HG02943 (cell line): ENCODE results near the gene SFMBT2.

ENCODE experiments used
- ATAC-seq: cut with Tn5 transposase; IDR thresholded peaks from one replicate; pipeline ENCODE4 v1.9.1; 2021; ENCODE audit warnings: mild to moderate bottlenecking, low read depth, moderate library complexity; ENCODE audit not compliant: unreplicated experiment

SFMBT2 gene

DNA sequence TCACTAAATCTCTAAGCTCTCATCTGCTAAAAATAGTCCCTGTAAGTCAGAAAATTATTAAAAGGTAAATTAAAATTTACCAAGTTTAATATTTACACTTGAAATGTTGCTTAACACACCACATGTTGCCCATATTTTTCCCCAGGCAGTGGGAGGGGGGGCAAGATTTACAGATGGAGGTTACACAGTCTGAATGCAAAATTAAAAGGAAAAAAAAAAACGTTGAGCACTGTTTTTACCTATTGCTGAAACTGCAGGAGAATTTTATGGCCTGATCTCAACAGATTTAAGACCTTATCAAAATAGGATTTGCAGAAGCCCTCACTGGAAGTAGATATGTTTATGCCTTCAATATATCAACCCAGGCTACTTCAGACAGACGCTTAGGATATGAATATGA is 133.4 kb downstream of the SFMBT2 start:
- no peak for ATAC-seq

DNA sequence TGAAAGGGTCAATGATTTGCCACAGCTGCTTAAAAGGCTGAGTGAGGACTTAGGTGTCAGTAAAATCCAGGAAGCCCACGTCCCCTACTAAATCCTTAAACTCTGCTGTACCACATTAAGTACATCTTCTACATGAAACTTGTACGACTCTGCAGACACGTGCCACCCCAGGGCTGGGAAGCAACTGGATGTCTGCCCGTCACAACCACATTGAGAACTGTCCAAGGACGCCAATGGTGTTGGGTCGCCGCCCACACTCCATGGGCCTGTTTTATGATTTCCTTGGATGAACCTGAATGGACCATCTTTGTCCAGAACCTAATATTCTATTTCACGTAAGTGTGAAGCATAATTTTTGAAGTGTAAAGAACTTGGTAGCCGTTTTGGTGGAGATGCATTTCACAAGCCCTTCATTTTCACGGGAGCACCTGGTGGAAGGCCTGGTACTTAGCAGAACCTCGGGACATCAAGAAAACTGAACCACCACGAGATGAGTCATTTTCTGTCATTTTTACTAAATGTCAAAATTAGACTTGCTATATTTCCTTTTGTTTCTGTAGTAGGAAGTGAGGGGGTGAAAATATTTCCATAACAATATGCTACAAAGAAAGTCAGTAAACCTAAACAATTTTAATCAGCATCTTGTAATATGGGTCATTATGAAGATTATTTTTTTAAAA is 134.9 kb downstream of the SFMBT2 start:
- no peak for ATAC-seq

DNA sequence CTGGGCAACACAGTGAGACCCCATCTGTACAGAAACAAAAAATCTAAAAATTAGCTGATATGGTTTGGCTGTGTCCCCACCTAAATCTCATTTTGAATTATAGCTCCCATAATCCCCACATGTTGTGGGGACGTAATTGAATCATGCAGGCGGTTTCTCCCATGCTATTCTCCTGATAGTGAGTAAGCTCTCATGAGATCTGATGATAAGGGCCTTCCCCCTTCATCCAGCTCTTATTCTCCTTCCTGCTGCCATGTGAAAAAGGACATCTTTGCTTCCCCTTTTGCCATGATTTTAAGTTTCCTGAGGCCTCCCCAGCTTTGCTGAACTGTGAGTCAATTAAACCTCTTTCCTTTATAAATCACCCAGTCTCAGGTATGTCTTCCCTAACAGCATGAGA is 136.5 kb downstream of the SFMBT2 start:
- ATAC-seq: no peak

DNA sequence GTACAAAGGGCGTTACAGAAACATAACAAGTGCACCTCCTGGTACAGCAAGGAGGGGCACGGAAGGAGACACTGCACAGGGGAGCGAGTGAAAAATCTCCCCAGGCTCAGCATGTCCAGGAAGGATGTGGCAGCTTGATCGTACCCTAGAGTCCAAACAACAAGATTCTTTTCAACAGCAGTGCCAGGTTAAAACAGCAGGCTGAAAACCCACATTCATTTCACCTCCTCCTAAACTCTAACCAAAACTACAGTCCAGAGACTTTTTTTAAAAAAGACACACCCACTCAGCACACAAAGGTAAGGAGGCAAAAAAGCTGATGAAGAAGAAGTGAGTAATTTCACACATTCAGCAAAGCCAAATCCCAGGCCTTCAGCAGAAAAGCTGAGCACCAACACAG is 138.8 kb downstream of the SFMBT2 start:
- ATAC-seq: no peak

DNA sequence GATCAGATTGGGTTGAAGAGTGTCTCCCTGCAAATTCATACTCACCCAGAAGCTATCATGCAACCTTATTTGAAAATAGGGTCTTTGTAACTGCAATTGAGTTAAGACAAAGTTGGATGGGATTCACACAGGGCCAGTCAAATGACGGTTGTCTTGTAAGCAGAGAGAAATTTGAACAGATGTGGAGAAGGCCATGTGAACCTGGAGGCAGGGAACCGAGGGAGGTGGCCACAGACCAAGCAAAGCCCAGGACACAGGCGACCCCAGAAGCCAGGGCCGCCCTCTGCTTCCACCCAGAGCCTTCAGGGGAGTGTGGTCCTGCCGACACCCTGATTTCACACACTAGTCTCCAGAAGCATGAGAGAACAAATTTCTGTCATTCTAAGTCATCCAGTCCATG is 140.8 kb downstream of the SFMBT2 start:
- ATAC-seq: no peak

DNA sequence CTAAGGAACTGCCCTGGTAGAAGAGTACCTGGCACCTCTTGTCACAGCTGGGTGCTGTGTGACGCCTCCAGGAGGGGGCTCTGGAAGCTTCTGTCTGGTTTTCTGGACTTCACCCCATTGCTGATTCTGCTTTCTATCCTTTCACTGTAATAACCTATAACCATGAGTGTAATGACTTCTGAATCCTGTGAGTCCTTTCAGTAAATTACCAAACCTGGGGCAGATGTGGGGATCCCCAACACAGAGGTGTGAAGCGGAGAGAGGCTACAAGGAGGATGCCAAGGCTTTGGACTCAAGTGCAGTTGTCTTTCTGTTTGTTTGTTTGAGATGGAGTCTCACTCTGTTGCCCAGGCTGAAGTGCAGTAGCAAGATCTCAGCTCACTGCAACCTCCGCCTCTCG is 143.7 kb downstream of the SFMBT2 start:
- ATAC-seq: no peak

DNA sequence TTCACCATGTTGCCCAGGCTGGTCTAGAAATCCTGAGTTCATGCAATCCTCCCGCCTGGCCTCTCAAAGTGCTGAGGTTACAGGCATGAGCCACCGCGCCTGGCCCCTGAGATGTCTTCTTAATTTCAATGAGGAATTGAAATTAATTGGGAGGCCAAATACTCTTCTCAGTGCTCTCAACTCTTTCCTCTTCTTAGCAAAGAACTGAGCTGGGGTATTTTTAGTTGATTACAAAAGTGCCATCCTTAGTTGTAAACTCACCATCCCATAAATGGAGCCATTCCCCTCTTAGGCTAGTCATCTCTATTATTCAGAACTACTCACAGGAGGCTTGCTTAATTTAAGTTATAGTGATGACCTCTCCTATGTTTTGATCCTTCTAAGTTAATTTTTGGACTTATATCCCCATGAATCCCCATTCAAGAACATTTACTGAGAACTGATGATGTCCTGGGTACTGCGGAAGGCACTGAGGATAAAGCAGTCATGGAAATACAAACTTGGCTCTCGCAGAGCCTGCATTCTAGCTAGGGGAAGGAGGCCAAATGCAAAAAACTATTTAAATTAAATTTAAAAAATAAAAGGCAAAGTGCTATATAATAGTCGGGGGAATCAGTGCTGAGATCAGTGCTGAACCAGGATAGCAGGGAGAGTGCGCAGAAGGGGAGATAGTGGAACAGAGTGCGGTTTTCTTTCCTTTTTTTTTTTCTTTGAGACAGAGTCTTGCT is 145.3 kb downstream of the SFMBT2 start:
- ATAC-seq: no peak

DNA sequence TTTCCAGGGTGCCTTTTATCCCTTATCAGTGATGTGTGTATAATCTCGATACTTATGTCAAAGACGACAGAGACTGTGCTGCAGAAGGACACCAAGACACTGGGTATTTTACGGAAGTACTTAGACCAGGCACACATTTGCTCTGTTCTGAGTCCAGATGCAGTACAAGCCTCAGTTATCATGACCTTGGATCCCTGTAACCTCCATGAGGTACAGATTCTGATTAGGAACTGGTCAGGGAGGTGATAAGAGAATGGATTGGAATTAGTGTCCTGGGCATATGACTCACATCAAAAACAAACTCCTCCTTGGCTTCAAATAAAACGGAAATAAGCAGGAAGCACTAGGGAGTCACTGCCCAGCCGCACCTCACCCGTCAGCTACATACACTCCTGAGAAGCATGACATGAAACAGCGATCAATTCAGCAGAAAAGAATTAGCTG is 146.5 kb downstream of the SFMBT2 start:
- no peak for ATAC-seq

DNA sequence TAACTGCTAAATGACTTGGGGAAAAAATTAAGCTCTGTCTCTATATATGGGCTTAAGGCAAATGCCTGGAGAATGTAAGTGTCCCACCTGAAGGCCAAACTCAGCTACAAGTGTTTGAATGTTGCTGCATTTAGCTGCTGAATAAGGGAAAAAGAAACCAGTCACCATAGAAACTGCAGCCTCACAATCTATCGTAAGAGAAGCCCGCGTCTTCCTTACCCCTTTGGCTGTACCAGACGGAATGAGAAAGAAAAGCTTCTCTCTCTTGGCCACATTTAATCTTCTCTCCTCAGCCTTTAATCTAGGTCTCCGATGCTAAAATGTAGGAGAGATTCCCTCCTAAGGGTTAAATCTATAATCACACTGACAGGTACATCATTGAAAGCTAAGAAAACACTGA is 147.2 kb downstream of the SFMBT2 start:
- ATAC-seq: no peak

DNA sequence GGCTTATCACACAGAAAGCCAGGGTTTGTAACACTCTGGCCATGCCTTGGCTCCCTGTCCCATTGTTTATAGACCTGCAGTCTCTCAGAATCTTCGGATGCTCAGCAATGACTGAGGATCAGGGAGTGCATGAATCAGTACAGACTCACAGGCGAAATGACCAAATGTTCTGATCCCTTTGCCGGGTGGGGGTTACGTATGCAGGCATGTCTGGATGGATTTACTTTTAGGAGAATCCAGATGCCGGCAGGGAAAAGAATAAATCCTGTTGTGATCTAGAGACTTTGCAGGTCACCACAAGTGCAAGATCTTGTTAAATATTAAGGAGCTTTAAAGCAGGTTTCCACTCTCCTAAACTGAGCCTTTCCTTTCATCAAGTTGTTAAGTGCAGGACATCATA is 149.5 kb downstream of the SFMBT2 start:
- no peak for ATAC-seq

DNA sequence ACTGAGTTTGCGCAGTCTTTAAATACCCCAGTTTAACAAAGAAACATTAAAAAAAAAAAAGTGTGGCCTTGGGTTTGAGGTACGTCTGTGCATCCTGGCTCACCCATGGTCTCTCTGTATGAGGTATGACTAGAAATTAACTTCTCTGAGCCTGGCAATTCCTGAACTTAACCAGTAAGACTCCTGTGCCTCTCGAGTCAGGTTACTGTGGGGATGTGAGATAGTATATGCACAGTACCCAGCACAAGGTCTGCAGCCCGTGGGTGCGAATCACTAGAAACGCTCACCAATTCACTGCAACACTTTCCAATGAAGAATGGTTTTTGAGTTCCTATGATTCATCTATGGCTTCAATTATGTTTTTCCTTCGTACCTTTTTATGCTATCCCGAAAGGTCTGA is 149.9 kb downstream of the SFMBT2 start:
- no peak for ATAC-seq

DNA sequence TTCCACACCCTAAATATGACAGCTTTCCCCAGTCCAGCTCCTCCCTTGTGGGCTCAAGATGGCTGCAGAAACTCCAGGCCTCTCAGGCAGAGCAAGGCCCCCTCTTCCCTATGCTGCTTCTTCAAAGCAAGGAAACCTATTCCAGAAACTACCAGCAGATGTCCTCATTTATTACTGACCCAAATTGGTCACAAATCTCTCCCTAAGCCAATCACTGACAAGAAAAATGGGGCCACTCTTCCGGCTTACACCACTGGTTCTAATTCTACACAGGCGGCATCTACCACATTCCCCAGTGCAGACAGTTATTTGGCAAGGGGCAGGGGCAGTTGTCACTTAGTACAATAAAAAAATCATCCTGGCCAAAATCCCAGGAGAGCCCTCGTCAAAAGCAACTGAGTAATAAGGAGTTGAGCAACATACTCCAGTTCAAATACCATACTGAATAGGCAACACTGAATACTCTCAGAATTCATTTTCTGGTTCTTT is 150.4 kb downstream of the SFMBT2 start:
- ATAC-seq: peak; percentile 79

DNA sequence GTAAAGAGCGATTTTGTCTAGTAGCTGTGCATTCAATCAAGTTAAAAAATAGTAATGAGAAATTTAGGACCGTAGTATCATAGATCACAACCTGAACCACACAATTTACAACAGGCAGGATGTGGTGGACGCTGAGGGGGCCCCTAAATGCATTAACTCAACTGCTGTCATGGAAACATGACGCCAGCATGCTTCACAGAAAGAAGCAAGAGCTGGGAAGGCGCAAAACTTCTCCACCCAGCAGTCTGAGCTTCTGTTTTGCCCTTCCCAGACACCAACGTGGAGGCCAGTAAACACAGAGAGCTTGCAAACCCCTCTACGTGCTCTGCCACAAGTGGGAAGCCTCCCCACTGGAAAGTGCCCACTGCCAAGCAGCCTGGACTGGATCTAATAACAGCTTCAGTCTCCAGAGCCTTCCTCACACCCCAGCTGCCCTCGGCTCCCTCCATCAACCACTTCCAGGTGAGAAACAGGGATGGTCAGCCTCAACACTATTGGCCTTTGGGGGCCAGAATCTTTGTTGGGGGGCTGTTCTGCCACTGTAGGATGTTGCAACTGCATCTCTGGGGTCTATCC is 151.8 kb downstream of the SFMBT2 start:
- no peak for ATAC-seq

DNA sequence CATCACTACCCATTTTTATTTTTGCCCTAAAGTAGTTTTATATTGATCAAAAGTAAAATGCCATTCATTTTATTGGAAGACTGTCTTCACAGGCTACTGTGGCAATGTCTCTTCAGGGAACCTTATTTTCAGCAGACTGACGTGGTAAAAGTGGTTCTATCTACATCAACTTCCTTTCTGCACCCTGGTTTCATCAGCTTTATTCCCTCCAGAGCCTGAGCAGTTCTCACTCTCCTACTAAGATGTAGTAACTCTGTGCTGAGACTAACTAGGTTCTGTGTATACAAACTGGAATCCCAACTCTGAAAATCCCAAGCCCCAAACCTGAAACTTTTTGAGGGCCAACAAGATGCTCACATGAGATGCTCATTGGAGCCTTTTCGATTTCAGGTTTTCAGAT is 155.3 kb downstream of the SFMBT2 start:
- no peak for ATAC-seq

DNA sequence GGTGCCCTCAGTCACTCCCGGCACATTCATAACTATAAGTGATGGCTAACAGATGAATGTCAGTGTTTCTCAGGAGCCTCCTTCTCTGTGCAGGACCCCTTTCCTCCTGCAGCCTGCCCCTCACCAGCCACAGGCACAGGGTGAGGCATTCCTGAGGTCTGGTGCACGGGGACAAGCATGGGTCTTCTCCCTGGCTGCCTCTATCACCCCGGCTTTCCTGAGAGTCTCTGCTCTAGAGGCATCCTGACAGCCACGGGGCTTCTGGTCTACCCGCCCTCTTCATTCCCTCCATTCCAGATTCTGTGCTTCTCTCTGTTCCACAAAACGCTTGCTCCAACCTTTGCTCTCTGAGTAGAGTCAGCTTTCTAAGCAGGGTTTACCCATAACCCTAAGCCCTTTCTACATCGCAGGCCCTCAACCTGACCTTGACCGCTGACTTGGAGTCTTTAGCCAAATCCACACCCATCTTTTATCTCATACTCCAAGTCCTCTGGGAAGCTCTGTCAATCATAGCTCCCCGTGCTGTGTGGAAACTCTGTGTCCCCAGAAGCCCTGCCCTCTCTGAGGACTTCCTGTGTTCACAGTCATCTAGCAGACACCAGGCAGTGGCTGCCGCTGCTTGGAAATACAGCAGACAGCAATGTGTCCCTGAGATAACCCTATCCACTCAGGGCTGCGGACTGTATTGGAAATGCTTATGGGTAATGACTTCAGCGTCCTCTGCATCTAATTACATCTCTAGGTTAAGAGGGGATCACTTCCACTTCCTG is 159.0 kb downstream of the SFMBT2 start:
- no peak for ATAC-seq

DNA sequence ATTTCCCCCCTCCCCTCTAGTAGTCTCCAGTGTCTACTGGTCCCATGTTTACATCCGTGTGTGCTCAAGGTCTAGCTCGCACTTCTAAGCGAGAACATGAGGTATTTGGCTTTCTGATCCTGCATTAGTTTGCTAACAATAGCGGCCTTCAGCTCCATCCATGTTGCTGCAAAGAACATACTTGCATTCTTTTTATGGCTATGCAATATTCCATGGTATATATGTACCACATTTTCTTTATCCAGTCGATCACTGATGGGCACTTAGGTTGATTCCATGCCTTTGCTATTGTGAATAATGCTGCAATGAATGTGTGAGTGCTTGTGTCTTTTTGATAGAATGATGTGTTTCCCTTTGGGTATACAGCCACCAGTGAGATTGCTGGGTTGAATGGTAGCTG is 160.6 kb downstream of the SFMBT2 start:
- no peak for ATAC-seq

DNA sequence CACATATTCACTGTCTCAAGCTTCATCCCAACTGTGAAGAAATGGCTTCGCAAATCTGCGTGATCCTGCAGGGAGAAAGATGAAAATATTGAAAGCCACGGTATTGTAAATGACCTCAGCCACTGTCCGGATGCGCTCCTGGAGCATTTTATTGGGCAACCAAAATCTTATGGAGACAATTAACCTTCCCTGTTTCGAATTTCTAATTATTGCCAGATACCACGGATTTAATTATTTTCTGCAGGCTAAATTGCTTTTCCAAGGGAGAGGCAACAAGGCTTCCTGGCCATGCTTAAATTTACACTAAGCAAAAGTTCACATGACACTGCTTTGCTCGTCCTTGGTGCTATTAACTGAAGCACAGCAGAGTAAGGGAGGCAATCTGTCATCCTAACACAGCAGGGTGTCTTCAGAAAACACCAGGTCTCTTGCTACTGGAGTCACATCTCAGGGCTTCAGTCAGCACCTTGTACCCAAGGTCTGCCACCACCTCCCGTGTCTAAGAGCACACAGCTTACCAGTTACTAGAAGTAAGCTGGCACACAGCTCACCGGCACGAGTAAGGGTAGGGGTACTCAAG is 162.2 kb downstream of the SFMBT2 start:
- ATAC-seq: no peak

DNA sequence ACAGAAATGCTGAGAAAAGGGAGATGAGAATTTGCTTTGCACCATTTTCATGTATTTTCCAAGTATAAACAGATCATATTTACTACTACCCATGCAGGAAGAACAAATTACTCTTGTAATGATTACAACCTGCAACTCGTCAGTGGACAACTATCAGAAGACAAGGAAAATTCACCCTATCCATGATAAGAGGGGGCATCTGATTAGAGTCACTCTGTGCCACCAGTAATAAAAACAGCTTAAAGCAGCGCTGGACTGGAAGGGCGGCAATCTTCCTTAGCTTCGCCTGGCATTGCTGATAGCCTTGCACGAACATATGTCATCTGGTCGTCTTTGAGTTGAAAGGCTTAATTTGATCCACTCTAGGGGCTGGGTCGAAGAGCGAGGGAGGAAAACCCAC is 162.7 kb downstream of the SFMBT2 start:
- ATAC-seq: no peak

DNA sequence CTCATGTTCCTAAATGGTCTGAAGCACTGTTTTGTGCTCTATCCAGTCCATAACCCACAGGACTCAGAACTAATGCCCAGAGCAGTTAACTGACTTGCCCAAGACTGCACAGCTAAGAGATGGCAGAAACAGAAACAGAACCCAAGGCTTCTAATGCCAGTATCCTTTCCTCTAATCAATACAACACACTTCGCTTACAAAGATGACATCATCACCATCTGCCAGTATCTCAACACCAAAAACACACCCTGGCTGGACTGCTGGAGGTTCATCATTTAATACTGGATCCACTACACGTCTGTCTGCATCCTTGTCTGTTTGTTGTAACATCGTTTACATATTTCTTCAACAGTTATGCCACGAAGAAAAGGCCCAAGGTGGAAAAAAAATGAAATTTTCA is 165.3 kb downstream of the SFMBT2 start:
- no peak for ATAC-seq

DNA sequence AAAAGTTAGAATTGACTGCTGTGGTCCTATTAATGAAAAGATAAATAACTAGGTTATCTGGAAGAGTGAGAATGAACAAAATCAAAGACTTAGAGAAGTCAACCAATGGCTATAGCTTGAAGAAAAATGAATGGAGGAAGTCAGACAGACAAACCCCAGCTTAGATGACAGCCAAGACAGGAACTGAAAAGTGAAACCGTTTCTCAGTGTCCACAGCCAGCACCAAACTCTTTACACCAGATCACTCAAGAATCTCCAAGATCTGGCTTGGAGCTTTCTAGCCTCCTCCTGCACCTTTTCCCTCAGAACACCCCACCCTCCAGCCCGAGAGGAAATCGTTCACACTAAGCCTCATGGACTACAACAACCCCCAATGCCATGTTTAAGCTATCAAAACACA is 167.0 kb downstream of the SFMBT2 start:
- ATAC-seq: peak; percentile 93

DNA sequence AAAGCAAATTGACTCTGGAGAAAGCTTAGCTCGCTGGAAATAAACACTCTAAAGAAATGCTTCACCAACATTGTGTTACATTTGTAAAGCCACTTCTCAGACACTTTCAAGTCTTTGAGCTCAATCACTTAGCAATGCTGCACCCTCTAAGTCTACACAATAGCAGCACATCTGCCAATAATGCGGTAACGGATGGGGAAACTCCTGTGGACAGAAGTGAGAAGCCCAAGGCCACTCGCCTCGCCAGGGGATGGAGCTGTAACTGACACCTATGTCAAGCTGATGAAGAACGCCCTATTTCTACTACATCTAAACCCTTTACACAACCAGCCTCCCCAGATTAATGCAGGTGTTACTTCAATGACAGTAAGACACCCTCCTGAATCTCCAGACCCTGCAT is 167.7 kb downstream of the SFMBT2 start:
- ATAC-seq: no peak
